ENCODE results near the gene XYLT1.
"Not testable (repeated sequence)": the region's sequence is repeated elsewhere in the genome, so short reads cannot be mapped to it uniquely, and the experiment has no call there.

Gene XYLT1

GRCh38 chr16:17488506-17488905, 17.7 kb upstream of the XYLT1 start (continued):
- TF ChIP-seq ZBTB21 (tag by site-specific recombination; IDR thresholded peaks at IDR 0.05) (no peak), ZNF292 (tag by site-specific recombination; IDR thresholded peaks at IDR 0.05; ENCODE audit: borderline replicate concordance, low read depth) (no peak), ZNF776 (tag by site-specific recombination; IDR thresholded peaks at IDR 0.05; ENCODE audit: borderline replicate concordance) (no peak), GLI2 (tag by site-specific recombination; IDR thresholded peaks at IDR 0.05; ENCODE audit: borderline replicate concordance, low read depth) (no peak), ZNF169 (tag by site-specific recombination; IDR thresholded peaks at IDR 0.05) (no peak), ZNF274 (IDR thresholded peaks at IDR 0.05; ENCODE audit: low read length) (no peak), ZNF274 (tag by site-specific recombination; IDR thresholded peaks at IDR 0.05; ENCODE audit: borderline replicate concordance) (no peak), ZNF645 (tag by site-specific recombination; IDR thresholded peaks at IDR 0.05) (no peak), ZNF121 (tag by site-specific recombination; IDR thresholded peaks at IDR 0.05) (no peak)

GRCh38 chr16:17483351-17483750, 12.6 kb upstream of the XYLT1 start:
- POLR2A ChIA-PET = no interaction called here
- CTCF ChIA-PET = no interaction called here
- Histone ChIP-seq H3K36me3 (ENCODE audit: control insufficient read depth in 2 of 2, insufficient read depth in 1 of 2, low read length in 2 of 2) (no peaks in the 10 kb centered on the region), H3K9me3 (ENCODE audit: control insufficient read depth, insufficient read depth, low read depth, low read length) (no peaks in the 10 kb centered on the region), H3K4me1 (ENCODE audit: control insufficient read depth, insufficient read depth, low read length) (no peaks in the 10 kb centered on the region), H3K4me3 (ENCODE audit: low read depth, low read length) (no peak overlapping the region), H3K27ac (ENCODE audit: extremely low read depth, low read depth, low read length) (no peak overlapping the region)
- TF ChIP-seq ZNF132 (tag by site-specific recombination; IDR thresholded peaks at IDR 0.05; ENCODE audit: borderline replicate concordance) = no peak
- no peak for TF ChIP-seq ZNF510 (tag by site-specific recombination; IDR thresholded peaks at IDR 0.05; ENCODE audit: insufficient replicate concordance)
- no peak for TF ChIP-seq ZNF449 (tag by site-specific recombination; IDR thresholded peaks at IDR 0.05)
- TF ChIP-seq ZNF19 (tag by site-specific recombination; IDR thresholded peaks at IDR 0.05; ENCODE audit: low read depth) = no peak
- TF ChIP-seq ZBTB11 (tag by site-specific recombination; conservative IDR thresholded peaks at IDR 0.05; ENCODE audit: low read depth) = no peak
- no peak for TF ChIP-seq ZEB2 (tag by site-specific recombination; IDR thresholded peaks at IDR 0.05)
- no peak for TF ChIP-seq ZNF354C (tag by site-specific recombination; IDR thresholded peaks at IDR 0.05; ENCODE audit: borderline replicate concordance, low read depth)
- no peak for TF ChIP-seq ZNF514 (tag by site-specific recombination; IDR thresholded peaks at IDR 0.05)
- no peak for TF ChIP-seq ZFHX2 (tag by site-specific recombination; conservative IDR thresholded peaks at IDR 0.05)
- no peak for TF ChIP-seq ZNF292 (tag by site-specific recombination; IDR thresholded peaks at IDR 0.05; ENCODE audit: borderline replicate concordance, low read depth)
- TF ChIP-seq IKZF3 (tag by site-specific recombination; IDR thresholded peaks at IDR 0.05) = no peak

- H3K9me3 ChIP-seq (ENCODE audit: control insufficient read depth, insufficient read depth, low read depth, low read length); H3K36me3 ChIP-seq (ENCODE audit: control insufficient read depth in 2 of 2, insufficient read depth in 1 of 2, low read length in 2 of 2); POLR2A ChIA-PET; H3K4me1 ChIP-seq (ENCODE audit: control insufficient read depth, insufficient read depth, low read length); H3K4me3 ChIP-seq (ENCODE audit: low read depth, low read length); H3K27ac ChIP-seq (ENCODE audit: extremely low read depth, low read depth, low read length); CTCF ChIA-PET: not testable (repeated sequence)
Observed at GRCh38 chr16:17482341-17482740, 11.6 kb upstream of the XYLT1 start.

All from HEK293 (cell line).